ENCODE results near the gene DDR2.

The DDR2 gene

DNA sequence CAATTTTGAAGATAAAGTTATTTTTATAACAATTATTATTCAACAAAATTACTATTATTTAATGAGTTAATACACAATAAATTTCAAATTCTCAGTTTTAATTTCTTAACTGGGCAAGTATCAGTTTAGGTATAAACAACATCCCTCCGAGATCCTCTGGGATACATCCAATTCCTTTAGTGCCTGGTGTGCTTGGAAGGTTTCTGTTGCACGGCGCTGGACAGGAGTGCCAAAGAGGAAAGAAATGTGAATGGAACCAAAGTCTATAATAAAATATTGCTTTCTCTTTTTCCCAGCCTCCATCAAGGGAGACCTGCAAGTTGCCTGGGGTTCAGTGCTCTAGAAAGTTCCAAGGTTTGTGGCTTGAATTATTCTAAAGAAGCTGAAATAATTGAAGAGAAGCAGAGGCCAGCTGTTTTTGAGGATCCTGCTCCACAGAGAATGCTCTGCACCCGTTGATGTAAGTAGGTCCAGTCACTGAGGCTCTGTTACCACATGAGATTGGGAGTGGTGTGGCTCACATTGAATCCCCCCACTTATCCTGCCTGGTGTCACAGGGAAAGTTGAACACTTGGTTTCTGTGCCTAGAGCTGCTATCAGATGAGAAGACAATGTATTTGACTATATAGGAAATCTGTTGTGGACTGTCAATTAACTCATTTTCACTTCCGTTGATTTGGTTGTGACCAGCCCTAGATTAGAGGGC, 22.8 kb downstream of the DDR2 start:
- no peak for TF ChIP-seq FOXP2 (optimal IDR thresholded peaks at IDR 0.05; ENCODE audit: borderline replicate concordance, extremely low read depth, extremely low read length, insufficient read depth)

DNA sequence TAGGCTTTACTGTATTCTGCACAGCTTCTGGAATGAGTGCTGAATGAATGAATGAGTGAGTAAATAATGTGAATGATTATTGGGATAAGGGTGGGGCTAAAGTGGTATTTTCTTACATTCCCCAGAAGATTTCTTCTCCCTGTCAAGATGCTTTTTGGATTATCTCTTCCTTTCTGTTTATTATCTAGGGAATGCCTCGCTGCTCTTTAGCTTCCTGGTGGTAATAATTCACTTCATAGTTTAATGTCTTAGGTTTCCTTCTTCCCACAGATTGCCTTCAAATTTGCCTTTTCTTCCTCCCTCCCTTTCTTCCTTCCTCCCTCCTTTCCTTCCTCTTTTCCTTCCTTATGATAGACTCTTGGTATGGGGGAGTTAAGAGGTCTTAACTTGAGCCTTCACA, 24.0 kb downstream of the DDR2 start:
- TF ChIP-seq FOXP2 (optimal IDR thresholded peaks at IDR 0.05; ENCODE audit: borderline replicate concordance, extremely low read depth, extremely low read length, insufficient read depth) = no peak
- TF ChIP-seq POLR2AphosphoS5 (IDR thresholded peaks at IDR 0.05; ENCODE audit: low read depth, low read length) = no peak
- no peak for TF ChIP-seq REST (IDR thresholded peaks at IDR 0.05; ENCODE audit: insufficient read depth in 1 of 2, low read depth in 2 of 2, low read length in 2 of 2)
- no peak for TF ChIP-seq SIN3A (IDR thresholded peaks at IDR 0.05; ENCODE audit: borderline replicate concordance, insufficient read depth, low read length)
- no peak for TF ChIP-seq TAF1 (IDR thresholded peaks at IDR 0.05; ENCODE audit: borderline replicate concordance, insufficient read depth, low read length)

DNA sequence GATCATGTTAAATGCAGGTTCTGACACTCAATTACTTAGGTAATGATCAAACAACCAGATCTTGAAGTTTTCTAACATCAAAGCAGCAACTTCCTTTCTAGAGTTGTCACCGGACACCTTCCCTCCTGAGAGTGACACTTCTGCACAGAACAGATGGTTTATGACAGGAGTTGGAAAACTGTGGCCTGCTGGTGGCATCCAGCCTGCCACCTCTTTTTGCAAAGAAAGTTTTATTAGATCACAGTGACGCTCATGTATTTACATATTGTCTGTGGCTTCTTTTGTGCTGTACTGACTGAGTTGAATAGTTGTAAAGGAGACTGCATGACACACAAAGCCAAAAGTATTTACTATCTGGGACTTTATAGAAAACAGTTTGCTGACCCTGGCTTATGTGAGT, 28.3 kb downstream of the DDR2 start:
- TF ChIP-seq POLR2AphosphoS5 (IDR thresholded peaks at IDR 0.05; ENCODE audit: low read depth, low read length) (no peak), REST (IDR thresholded peaks at IDR 0.05; ENCODE audit: insufficient read depth in 1 of 2, low read depth in 2 of 2, low read length in 2 of 2) (no peak), SIN3A (IDR thresholded peaks at IDR 0.05; ENCODE audit: borderline replicate concordance, insufficient read depth, low read length) (no peak), TAF1 (IDR thresholded peaks at IDR 0.05; ENCODE audit: borderline replicate concordance, insufficient read depth, low read length) (no peak), FOXP2 (optimal IDR thresholded peaks at IDR 0.05; ENCODE audit: borderline replicate concordance, extremely low read depth, extremely low read length, insufficient read depth) (no peak)

GRCh38 chr1:162661336-162661735, 29.1 kb downstream of the DDR2 start:
- TF ChIP-seq REST (IDR thresholded peaks at IDR 0.05; ENCODE audit: insufficient read depth in 1 of 2, low read depth in 2 of 2, low read length in 2 of 2) (no peak), POLR2AphosphoS5 (IDR thresholded peaks at IDR 0.05; ENCODE audit: low read depth, low read length) (no peak), SIN3A (IDR thresholded peaks at IDR 0.05; ENCODE audit: borderline replicate concordance, insufficient read depth, low read length) (no peak), FOXP2 (optimal IDR thresholded peaks at IDR 0.05; ENCODE audit: borderline replicate concordance, extremely low read depth, extremely low read length, insufficient read depth) (no peak), TAF1 (IDR thresholded peaks at IDR 0.05; ENCODE audit: borderline replicate concordance, insufficient read depth, low read length) (no peak)

GRCh38 chr1:162662013-162662412, 29.7 kb downstream of the DDR2 start:
- no peak for TF ChIP-seq POLR2AphosphoS5 (IDR thresholded peaks at IDR 0.05; ENCODE audit: low read depth, low read length)
- no peak for TF ChIP-seq TAF1 (IDR thresholded peaks at IDR 0.05; ENCODE audit: borderline replicate concordance, insufficient read depth, low read length)
- TF ChIP-seq SIN3A (IDR thresholded peaks at IDR 0.05; ENCODE audit: borderline replicate concordance, insufficient read depth, low read length) = no peak
- no peak for TF ChIP-seq FOXP2 (optimal IDR thresholded peaks at IDR 0.05; ENCODE audit: borderline replicate concordance, extremely low read depth, extremely low read length, insufficient read depth)
- no peak for TF ChIP-seq REST (IDR thresholded peaks at IDR 0.05; ENCODE audit: insufficient read depth in 1 of 2, low read depth in 2 of 2, low read length in 2 of 2)

Measured in PFSK-1 (cell line).